ENCODE results near the gene MYLK3. TPM values are rescaled to one million over a fixed set of nuclear protein-coding genes. Genes with fewer than 3 reads are reported as not detected.

Gene MYLK3
- total RNA-seq, 2 experiments from 2014 or later, result 0.97 to 2.3 TPM

DNA sequence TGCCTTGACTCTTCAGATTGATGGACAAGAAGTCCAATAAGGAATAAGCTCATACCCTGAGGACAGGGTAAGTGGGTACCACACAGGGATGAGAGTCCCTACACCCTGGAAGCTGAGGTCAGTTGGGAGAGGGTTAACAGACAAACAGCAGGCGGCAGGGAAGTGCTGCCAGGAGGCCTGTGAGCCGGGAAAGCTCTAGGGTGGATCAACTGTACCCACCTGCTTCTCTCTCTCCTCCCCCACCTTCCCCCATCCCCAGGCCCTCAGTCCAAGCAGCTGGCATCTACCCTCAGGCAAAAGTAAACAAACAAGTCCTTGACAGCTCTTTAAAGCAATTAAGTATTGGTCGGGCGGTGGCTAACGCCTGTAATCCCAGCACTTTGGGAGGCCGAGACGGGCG, 20.7 kb upstream of the MYLK3 start:
- Histone ChIP-seq H2AFZ (ENCODE audit: low read length) (no peak overlapping the region), H3K9me3 (ENCODE audit: low read length) (no peaks in the 10 kb centered on the region), H3K4me3 (ENCODE audit: low read depth, low read length, poor library complexity, severe bottlenecking) (no peak overlapping the region), H3K79me2 (ENCODE audit: insufficient read depth, low read depth, low read length) (no peaks in the 10 kb centered on the region), H4K20me1 (ENCODE audit: insufficient read depth, low read length) (no peaks in the 10 kb centered on the region), H3K27ac (ENCODE audit: low read depth, low read length, poor library complexity, severe bottlenecking) (no peak overlapping the region), H3K9me2 (ENCODE audit: insufficient read depth, low read length) (no peaks in the 10 kb centered on the region), H3K4me2 (ENCODE audit: low read length) (no peak overlapping the region), H3K36me3 (ENCODE audit: insufficient read depth, low read length) (no peaks in the 10 kb centered on the region), H3K4me1 (ENCODE audit: insufficient read depth, low read length, poor library complexity, severe bottlenecking) (peaks cover 39% of the 10 kb centered on the region)
- no TSS peak for BruUV-seq (replicated peaks)
- ChIA-PET CTCF (ENCODE audit: unreplicated experiment) (no interaction called here), POLR2A (no interaction called here)
- intact Hi-C loops (cut with micrococcal nuclease; ENCODE audit: unreplicated experiment), result no loop called here
- no peak for DNase-seq (ENCODE audit: low spot score)
- TF ChIP-seq, protein P1, sequence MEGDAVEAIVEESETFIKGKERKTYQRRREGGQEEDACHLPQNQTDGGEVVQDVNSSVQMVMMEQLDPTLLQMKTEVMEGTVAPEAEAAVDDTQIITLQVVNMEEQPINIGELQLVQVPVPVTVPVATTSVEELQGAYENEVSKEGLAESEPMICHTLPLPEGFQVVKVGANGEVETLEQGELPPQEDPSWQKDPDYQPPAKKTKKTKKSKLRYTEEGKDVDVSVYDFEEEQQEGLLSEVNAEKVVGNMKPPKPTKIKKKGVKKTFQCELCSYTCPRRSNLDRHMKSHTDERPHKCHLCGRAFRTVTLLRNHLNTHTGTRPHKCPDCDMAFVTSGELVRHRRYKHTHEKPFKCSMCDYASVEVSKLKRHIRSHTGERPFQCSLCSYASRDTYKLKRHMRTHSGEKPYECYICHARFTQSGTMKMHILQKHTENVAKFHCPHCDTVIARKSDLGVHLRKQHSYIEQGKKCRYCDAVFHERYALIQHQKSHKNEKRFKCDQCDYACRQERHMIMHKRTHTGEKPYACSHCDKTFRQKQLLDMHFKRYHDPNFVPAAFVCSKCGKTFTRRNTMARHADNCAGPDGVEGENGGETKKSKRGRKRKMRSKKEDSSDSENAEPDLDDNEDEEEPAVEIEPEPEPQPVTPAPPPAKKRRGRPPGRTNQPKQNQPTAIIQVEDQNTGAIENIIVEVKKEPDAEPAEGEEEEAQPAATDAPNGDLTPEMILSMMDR (conservative IDR thresholded peaks at IDR 0.05; ENCODE audit: low read length), result no peak
- TF ChIP-seq EZH2phosphoT487 (IDR thresholded peaks at IDR 0.05; ENCODE audit: borderline replicate concordance, low read depth, low read length), result no peak

DNA sequence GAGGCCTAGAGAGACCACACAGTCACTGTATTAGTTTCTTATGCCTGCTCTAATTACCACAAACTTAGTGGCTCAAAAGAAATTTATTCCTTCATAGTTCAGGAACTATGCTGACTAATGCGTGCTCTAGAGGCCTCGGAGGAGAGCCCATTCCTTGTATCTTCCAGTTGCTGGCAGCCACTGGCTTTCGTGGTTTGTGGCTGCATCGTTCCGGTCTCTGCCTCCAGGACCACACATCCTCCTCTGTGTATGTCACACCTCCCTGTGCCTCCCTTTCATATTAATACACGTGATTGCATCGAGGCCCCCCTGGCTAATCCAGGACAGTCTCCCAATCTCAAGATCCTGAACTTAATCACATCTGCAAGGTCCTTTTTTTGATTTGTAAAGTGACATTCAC, 16.9 kb upstream of the MYLK3 start:
- H3K4me3 ChIP-seq (ENCODE audit: low read depth, low read length, poor library complexity, severe bottlenecking), result no peak overlapping the region
- TF ChIP-seq, protein P1 (conservative IDR thresholded peaks at IDR 0.05; ENCODE audit: low read length), result no peak
- TF ChIP-seq EZH2phosphoT487 (IDR thresholded peaks at IDR 0.05; ENCODE audit: borderline replicate concordance, low read depth, low read length), result no peak
- no peak overlapping the region for H3K27ac ChIP-seq (ENCODE audit: low read depth, low read length, poor library complexity, severe bottlenecking)
- H3K36me3 ChIP-seq (ENCODE audit: insufficient read depth, low read length), result no peaks in the 10 kb centered on the region
- no TSS peak for BruUV-seq (replicated peaks)
- no peak for DNase-seq (ENCODE audit: low spot score)
- no peak overlapping the region for H3K4me2 ChIP-seq (ENCODE audit: low read length)
- POLR2A ChIA-PET, result no interaction called here
- no peak overlapping the region for H2AFZ ChIP-seq (ENCODE audit: low read length)
- intact Hi-C loops (cut with micrococcal nuclease; ENCODE audit: unreplicated experiment), result no loop called here
- H4K20me1 ChIP-seq (ENCODE audit: insufficient read depth, low read length), result no peaks in the 10 kb centered on the region
- CTCF ChIA-PET (ENCODE audit: unreplicated experiment), result no interaction called here
- H3K9me3 ChIP-seq (ENCODE audit: low read length), result no peaks in the 10 kb centered on the region
- H3K9me2 ChIP-seq (ENCODE audit: insufficient read depth, low read length), result no peaks in the 10 kb centered on the region
- no peaks in the 10 kb centered on the region for H3K79me2 ChIP-seq (ENCODE audit: insufficient read depth, low read depth, low read length)
- peaks cover 9% of the 10 kb centered on the region for H3K4me1 ChIP-seq (ENCODE audit: insufficient read depth, low read length, poor library complexity, severe bottlenecking)

DNA sequence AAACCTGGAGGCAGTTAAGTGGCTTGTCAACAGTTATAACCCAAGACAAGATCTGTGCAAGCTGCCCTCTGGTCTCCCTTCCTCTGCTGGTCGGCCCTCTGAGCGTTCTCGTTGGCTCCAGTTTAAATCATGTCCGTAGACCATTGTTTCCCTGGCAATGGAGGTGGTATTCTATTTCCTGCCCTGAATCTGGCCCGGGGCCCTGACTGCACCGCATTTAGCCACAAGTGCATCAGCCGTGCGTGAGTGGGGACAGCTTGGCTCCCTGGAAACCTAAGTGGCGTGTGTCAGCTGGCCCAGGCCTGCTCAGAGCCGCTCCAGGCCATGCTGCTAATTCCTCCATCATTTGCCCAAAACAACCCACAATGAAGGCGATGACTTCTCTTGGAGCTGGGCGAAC, 15.0 kb upstream of the MYLK3 start:
- DNase-seq (ENCODE audit: low spot score), result no peak
- CTCF ChIA-PET (ENCODE audit: unreplicated experiment), result no interaction called here
- intact Hi-C loops (cut with micrococcal nuclease; ENCODE audit: unreplicated experiment), result no loop called here
- Histone ChIP-seq H4K20me1 (ENCODE audit: insufficient read depth, low read length) (no peaks in the 10 kb centered on the region), H3K9me2 (ENCODE audit: insufficient read depth, low read length) (no peaks in the 10 kb centered on the region), H3K79me2 (ENCODE audit: insufficient read depth, low read depth, low read length) (no peaks in the 10 kb centered on the region), H2AFZ (ENCODE audit: low read length) (no peak overlapping the region), H3K4me3 (ENCODE audit: low read depth, low read length, poor library complexity, severe bottlenecking) (no peak overlapping the region), H3K36me3 (ENCODE audit: insufficient read depth, low read length) (no peaks in the 10 kb centered on the region), H3K4me2 (ENCODE audit: low read length) (no peak overlapping the region), H3K9me3 (ENCODE audit: low read length) (no peaks in the 10 kb centered on the region), H3K27ac (ENCODE audit: low read depth, low read length, poor library complexity, severe bottlenecking) (no peak overlapping the region), H3K4me1 (ENCODE audit: insufficient read depth, low read length, poor library complexity, severe bottlenecking) (peaks cover 9% of the 10 kb centered on the region)
- POLR2A ChIA-PET, result no interaction called here
- TF ChIP-seq, protein P1 (conservative IDR thresholded peaks at IDR 0.05; ENCODE audit: low read length), result no peak
- TF ChIP-seq EZH2phosphoT487 (IDR thresholded peaks at IDR 0.05; ENCODE audit: borderline replicate concordance, low read depth, low read length), result no peak
- BruUV-seq (replicated peaks), result no TSS peak
